ENCODE measurements around the gene NR2C2. TPM values are rescaled to one million over a fixed set of nuclear protein-coding genes. Genes with fewer than 3 reads are reported as not detected.
A peak's percentile ranks its signal among the peaks of the same experiment; 100 is the strongest.

Gene NR2C2
- total RNA-seq, 2 experiments from 2014 or later, result 47.1 to 47.4 TPM

GRCh38 chr3:14921811-14922705 lies 25.3 kb upstream of the NR2C2 start:
- TF ChIP-seq, protein P1, sequence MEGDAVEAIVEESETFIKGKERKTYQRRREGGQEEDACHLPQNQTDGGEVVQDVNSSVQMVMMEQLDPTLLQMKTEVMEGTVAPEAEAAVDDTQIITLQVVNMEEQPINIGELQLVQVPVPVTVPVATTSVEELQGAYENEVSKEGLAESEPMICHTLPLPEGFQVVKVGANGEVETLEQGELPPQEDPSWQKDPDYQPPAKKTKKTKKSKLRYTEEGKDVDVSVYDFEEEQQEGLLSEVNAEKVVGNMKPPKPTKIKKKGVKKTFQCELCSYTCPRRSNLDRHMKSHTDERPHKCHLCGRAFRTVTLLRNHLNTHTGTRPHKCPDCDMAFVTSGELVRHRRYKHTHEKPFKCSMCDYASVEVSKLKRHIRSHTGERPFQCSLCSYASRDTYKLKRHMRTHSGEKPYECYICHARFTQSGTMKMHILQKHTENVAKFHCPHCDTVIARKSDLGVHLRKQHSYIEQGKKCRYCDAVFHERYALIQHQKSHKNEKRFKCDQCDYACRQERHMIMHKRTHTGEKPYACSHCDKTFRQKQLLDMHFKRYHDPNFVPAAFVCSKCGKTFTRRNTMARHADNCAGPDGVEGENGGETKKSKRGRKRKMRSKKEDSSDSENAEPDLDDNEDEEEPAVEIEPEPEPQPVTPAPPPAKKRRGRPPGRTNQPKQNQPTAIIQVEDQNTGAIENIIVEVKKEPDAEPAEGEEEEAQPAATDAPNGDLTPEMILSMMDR (IDR thresholded peaks at IDR 0.05), result no peak
- intact Hi-C loops (cut with micrococcal nuclease), result loop anchor here (2.0 to 5.0 kb wide), 2 partner anchors 131 to 290 kb away; no protein-coding TSS in a partner anchor
- CTCF ChIA-PET, result interaction anchor here (0.6 to 5.3 kb wide), 43 partner anchors 14 to 1026 kb away, joined by 3 to 53 read pairs (median 4); partner anchors contain the start of gene NR2C2
- DNase-seq (no peak), ATAC-seq (no peak)
- Mint-ChIP-seq H3K9me3 (no peaks in the 10 kb centered on the region), H3K4me3 (no peak overlapping the region), H3K4me1 (ENCODE audit: low read depth) (no peaks in the 10 kb centered on the region), H3K27me3 (no peaks in the 10 kb centered on the region), H3K36me3 (ENCODE audit: low read depth) (no peaks in the 10 kb centered on the region), H3K27ac (no peak overlapping the region)
- POLR2A ChIA-PET, result interaction anchor here (0.5 kb wide), 1 partner anchor 748 kb away, joined by 3 read pairs; no protein-coding TSS in a partner anchor

GRCh38 chr3:14922863-14923262 lies 24.5 kb upstream of the NR2C2 start:
- no peak for DNase-seq
- POLR2A ChIA-PET, result no interaction called here
- CTCF ChIA-PET, result interaction anchor here (1.0 to 5.3 kb wide), 5 partner anchors 44 to 291 kb away, joined by 3 to 53 read pairs (median 4); no protein-coding TSS in a partner anchor
- Mint-ChIP-seq H3K27me3 (no peaks in the 10 kb centered on the region), H3K9me3 (no peaks in the 10 kb centered on the region), H3K27ac (no peak overlapping the region), H3K36me3 (ENCODE audit: low read depth) (no peaks in the 10 kb centered on the region), H3K4me3 (no peak overlapping the region), H3K4me1 (ENCODE audit: low read depth) (no peaks in the 10 kb centered on the region)
- TF ChIP-seq, protein P1 (IDR thresholded peaks at IDR 0.05), result no peak
- intact Hi-C loops (cut with micrococcal nuclease), result loop anchor here (5.0 kb wide), 1 partner anchor 291 kb away; no protein-coding TSS in a partner anchor
- ATAC-seq, result no peak

DNA sequence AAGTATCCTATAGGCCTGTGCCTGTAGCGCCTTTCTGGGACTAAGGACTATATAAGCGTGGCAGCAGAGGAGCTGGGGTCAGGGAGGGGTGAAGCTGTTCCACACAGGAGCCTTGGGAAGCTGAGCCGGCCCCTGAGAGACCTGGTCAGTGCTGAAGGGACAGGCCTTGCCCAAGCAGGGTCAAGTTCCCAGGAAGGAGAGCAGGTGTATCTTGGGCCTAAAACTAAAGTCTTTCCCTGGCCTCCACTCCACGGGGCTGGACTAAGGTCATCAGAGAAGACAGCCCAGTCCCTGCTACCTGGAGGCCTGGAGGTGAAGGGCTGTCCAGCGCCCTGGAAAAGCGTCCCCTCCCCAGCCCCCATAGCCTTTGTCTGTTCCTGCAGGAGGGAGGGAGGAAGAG lies 23.9 kb upstream of the NR2C2 start:
- intact Hi-C loops (cut with micrococcal nuclease), result loop anchor here (5.0 kb wide), 1 partner anchor 291 kb away; no protein-coding TSS in a partner anchor
- ATAC-seq, result no peak
- H3K4me1 Mint-ChIP-seq (ENCODE audit: low read depth), result no peaks in the 10 kb centered on the region
- no peaks in the 10 kb centered on the region for H3K27me3 Mint-ChIP-seq
- DNase-seq, result no peak
- no peak overlapping the region for H3K27ac Mint-ChIP-seq
- ChIA-PET CTCF (interaction anchor here (1.0 to 5.3 kb wide), 4 partner anchors 43 to 288 kb away, joined by 3 to 53 read pairs (median 4); no protein-coding TSS in a partner anchor), POLR2A (no interaction called here)
- H3K4me3 Mint-ChIP-seq, result no peak overlapping the region
- no peaks in the 10 kb centered on the region for H3K36me3 Mint-ChIP-seq (ENCODE audit: low read depth)
- H3K9me3 Mint-ChIP-seq, result no peaks in the 10 kb centered on the region
- TF ChIP-seq, protein P1 (IDR thresholded peaks at IDR 0.05), result no peak

DNA sequence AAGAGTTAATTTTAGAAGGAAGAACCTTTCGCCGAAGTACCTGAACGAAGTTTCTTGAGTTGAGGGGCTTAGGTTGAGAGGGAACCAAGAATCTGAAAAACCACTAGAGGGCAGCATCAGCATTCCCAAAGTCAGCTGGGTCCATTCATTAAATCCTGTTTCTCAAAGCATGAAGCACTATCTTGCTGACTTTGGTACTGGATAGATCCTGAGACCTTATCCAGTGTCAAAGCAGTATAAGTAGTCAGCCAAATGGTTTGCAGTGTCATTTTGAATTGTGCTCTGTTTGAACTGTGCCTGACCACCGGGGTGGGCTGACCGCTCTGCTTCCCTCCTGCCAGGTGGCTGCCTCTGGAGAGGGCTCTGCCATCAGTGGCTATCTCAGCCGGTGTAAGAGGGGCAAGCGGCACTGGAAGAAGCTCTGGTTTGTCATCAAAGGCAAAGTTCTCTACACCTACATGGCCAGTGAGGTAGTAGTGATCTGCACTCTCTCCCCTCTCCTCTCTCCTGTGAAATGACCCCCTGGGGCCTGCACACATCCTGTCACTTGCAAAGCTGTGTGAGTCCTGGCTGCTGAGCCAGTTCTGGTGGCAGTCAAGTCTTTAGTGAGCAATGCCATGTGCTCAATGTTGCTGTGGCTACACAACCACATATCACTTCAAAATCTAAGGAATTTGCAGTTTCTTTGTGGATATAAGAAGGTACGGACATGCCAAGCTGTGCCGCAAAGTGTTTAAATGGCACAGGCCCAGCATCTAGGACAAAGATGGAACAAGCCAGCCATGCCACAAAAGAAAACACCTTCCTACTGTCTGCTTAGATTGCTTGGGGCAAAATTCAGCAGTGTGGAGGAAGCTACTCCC lies 21.4 kb upstream of the NR2C2 start:
- Mint-ChIP-seq H3K27ac (no peak overlapping the region), H3K27me3 (no peaks in the 10 kb centered on the region), H3K4me1 (ENCODE audit: low read depth) (no peaks in the 10 kb centered on the region), H3K9me3 (no peaks in the 10 kb centered on the region), H3K36me3 (ENCODE audit: low read depth) (no peaks in the 10 kb centered on the region), H3K4me3 (no peak overlapping the region)
- TF ChIP-seq, protein P1 (IDR thresholded peaks at IDR 0.05), result peak; percentile 79
- POLR2A ChIA-PET, result interaction anchor here (1.3 kb wide), 1 partner anchor 26 kb away, joined by 3 read pairs; no protein-coding TSS in a partner anchor
- CTCF ChIA-PET, result interaction anchor here (0.7 to 2.4 kb wide), 18 partner anchors 15 to 183 kb away, joined by 3 to 12 read pairs (median 3); no protein-coding TSS in a partner anchor
- DNase-seq (peak; percentile 49), ATAC-seq (no peak)
- intact Hi-C loops (cut with micrococcal nuclease), result no loop called here

All from activated CD8-positive, alpha-beta T cell treated with anti-CD3 and anti-CD28 coated beads for 36 hours (primary cell).